ENCODE measurements around the gene MYH4. TPM values are rescaled to one million over a fixed set of nuclear protein-coding genes. Genes with fewer than 3 reads are reported as not detected.

Gene MYH4
- total RNA-seq, 1 experiment from 2014 or later: not detected

DNA sequence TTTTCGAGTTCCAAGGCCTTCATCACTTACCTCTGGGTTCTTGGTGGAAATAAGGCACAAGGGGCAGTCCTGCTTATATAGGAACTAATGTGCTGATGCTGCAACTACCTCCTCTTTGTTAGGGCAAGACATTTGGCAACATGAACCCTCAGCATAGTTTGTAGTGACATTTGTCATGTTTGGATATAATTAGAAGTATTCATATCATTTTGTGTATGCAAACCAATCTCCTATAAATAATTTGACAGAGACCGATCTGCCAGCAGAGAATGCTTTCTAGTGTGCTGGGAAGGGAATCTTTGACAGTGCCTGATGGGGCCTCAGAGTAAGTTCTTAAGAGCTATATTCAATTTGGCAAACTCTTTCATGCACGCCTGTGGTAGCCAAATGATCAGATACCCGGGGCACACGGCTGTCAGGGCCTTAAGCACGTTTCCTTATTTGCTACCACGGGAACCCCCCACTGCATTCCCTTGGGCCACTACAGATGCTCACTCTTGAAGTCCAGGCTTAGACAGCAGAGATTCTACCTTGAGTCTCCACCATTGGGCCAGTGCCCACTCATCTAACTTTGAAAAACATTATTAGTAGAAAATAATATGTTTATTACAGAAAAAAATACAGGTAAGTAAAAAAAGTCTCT is 47.3 kb downstream of the MYH4 start, which contains the start of gene MYH8:
Gene MYH8 (minus strand): TSS at position 51 of the 643 bp plus-strand sequence. CDS start 1,723 bp downstream, outside the sequence.
- no peak for DNase-seq (ENCODE audit: low spot score)

- DNase-seq (ENCODE audit: low spot score): no peak
Measured at GRCh38 chr17:10421211-10421610, 48.1 kb downstream of the MYH4 start.

DNA sequence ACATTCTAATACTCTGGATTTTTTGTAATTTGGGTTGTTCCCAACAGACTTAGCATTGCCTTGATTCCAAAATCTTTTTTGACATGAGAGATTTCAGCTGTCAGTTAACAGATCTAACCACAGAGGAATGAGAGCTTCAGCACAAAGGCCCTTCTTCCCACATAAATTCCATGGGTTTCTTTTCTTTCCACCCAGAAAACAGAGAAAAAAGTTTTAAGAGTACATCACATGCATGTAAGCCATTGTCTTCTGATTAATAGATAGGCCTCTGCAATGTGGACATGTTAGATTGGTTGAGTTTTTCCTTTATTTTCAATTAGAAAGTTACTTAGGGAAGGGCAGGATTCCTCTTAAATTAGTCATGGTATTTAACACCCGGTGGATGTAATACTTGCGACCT is 48.5 kb downstream of the MYH4 start:
- DNase-seq (ENCODE audit: low spot score): no peak

DNA sequence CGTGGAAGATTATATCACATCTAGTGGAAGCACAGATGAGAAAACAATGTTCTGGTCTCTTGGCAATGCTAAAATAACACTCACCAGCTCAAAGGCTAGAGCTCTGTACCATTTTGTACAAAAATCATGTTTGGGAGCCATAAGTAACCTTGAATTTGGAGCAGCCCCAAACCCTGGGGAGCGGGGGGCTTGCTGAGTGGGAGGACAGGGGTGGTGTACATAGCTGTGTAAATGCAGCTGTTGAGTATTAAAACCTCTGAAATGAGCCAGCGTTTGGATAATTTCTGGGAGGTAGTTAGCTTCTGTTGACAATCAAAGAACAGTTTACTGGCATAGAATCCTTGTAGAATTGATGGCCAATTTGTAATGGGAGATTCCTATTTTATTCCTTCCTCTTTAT is 51.9 kb downstream of the MYH4 start:
- DNase-seq (ENCODE audit: low spot score): no peak

- DNase-seq (ENCODE audit: low spot score): no peak
Measured at GRCh38 chr17:10415161-10415560, 54.2 kb downstream of the MYH4 start.

DNA sequence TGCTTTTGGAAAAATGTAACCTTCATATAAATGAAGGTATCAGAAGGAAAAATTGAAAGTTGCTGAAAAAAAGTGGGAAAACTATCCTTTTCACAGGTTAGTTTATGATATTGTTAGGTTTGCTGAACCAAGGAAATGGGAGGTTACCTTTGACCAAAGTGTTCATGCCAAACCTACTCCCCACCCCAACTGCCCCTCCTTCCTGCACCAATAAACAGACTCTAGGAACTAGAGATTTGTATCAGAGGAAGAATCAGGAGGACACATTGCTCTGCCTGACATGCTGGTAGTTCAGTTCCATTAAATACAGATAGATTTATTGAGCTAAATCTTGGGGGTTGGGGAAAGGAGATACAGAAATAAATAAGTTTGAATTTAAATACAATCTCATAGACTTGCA is 65.8 kb downstream of the MYH4 start:
- no peak for DNase-seq (ENCODE audit: low spot score)

- no peak for DNase-seq (ENCODE audit: low spot score)
Measured at GRCh38 chr17:10398352-10398751, 71.0 kb downstream of the MYH4 start.

DNA sequence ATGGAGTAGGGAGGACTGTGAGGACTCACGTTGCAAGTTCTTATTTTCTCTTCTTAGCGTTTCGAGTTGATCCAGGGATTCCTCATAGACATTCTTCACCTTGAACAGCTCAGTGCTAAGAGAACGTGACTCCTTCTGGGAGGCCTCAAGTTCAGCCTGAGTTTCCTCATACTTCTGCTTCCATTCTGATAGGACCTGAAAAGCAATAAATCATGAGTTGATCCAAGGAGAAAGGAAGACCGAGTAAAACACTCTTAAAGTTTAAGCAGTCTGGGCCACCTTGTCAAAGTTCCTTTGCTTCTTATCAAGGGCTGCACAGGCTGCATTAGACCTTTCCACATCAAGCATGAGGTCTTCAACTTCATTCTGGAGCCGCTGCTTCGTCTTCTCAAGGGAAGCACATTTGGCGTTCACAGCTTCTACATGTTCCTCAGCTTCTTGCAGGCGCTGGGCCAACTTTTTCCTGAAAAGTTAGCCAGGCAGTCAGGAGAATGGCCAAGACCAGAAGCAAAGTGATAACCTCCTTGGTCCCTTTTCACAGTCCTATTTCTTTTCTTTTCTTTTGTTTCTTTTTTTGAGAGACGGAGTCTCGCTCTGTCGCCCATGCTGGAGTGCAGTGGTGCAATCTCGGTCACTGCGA is 72.7 kb downstream of the MYH4 start:
- DNase-seq (ENCODE audit: low spot score): no peak

- DNase-seq (ENCODE audit: low spot score): no peak
Measured at GRCh38 chr17:10394201-10394887, 75.0 kb downstream of the MYH4 start.

Other genes starting within 250 kb of the MYH4 start
- not detected in 2 replicates for gene MYH13, start 96.6 kb downstream of the MYH4 start, total RNA-seq (2014; rRNA removed; shearing (Covaris generic))
- not detected in 2 replicates for gene MYH8, start 47.6 kb downstream of the MYH4 start, total RNA-seq (2014; rRNA removed; shearing (Covaris generic))
- gene MYH1, start 49.0 kb upstream of the MYH4 start, total RNA-seq (2014; rRNA removed; shearing (Covaris generic)): not detected in 2 replicates
- not detected in 2 replicates for gene MYH2, start 80.1 kb upstream of the MYH4 start, total RNA-seq (2014; rRNA removed; shearing (Covaris generic))
- gene MYH3, start 187.8 kb upstream of the MYH4 start, total RNA-seq (2014; rRNA removed; shearing (Covaris generic)): 0.25 and 1.0 TPM in 2 replicates
- 52.4 and 55.8 TPM in 2 replicates for gene SCO1, start 228.0 kb upstream of the MYH4 start, total RNA-seq (2014; rRNA removed; shearing (Covaris generic))
- 1.4 and 2.7 TPM in 2 replicates for gene ADPRM, start 228.0 kb upstream of the MYH4 start, total RNA-seq (2014; rRNA removed; shearing (Covaris generic))